HG02938 (cell line): ENCODE results near the gene KCNK5.

Experiments
- ATAC-seq: cut with Tn5 transposase; IDR thresholded peaks from one replicate; pipeline ENCODE4 v1.9.1; 2021; ENCODE audit warnings: mild to moderate bottlenecking, moderate library complexity; ENCODE audit not compliant: unreplicated experiment

Gene KCNK5

GRCh38 chr6:39199231-39199940 lies 29.9 kb downstream of the KCNK5 start:
- no peak for ATAC-seq

DNA sequence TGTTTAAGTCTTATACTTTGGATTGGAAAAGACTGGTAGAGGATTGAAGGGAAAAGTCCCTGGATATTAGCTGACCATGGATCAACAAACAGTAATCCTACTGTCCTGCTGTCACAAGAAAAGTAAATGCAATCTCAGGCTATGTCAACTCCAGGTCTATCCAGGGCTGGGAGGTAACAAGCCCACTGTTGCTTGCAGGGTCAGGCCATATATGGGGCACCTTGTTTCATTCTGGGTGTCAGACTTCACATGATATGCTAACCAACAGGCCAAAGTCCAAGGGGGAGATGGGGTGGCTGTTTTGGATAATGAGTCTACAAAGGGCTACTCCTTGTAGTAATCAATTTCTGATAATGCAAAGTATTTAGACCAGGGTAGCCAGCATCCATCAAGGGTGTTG lies 30.7 kb downstream of the KCNK5 start:
- no peak for ATAC-seq

- no peak for ATAC-seq
Measured at GRCh38 chr6:39197922-39198500, 31.3 kb downstream of the KCNK5 start.

- ATAC-seq = no peak
Measured at GRCh38 chr6:39197521-39197920, 31.8 kb downstream of the KCNK5 start.

DNA sequence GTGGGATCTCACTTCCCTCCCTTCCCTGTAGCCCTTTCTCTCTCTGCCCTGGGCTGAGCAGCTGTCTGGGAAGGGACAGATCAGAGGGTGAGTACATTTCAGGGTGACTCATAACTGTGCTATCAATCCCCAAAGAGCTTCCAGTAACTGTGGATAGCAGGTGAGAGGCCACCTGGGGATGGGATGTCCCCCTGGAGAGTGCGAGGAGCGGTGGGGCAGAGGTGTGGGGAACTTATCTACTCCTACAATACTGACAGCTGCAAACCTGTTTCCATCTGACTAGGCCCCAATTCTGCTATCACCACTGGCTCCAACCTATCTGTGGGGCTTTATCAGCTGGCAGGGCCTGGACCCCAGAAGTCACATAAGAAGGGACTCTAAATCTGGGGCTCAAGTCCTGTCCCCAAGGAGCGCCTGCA lies 32.6 kb downstream of the KCNK5 start:
- ATAC-seq = no peak

- ATAC-seq = no peak
Measured at GRCh38 chr6:39195792-39196385, 33.4 kb downstream of the KCNK5 start.

GRCh38 chr6:39194466-39194865 lies 34.8 kb downstream of the KCNK5 start:
- no peak for ATAC-seq

GRCh38 chr6:39193201-39193791 lies 36.0 kb downstream of the KCNK5 start:
- ATAC-seq = no peak

- ATAC-seq = no peak
Measured at GRCh38 chr6:39192736-39193135, 36.5 kb downstream of the KCNK5 start.

DNA sequence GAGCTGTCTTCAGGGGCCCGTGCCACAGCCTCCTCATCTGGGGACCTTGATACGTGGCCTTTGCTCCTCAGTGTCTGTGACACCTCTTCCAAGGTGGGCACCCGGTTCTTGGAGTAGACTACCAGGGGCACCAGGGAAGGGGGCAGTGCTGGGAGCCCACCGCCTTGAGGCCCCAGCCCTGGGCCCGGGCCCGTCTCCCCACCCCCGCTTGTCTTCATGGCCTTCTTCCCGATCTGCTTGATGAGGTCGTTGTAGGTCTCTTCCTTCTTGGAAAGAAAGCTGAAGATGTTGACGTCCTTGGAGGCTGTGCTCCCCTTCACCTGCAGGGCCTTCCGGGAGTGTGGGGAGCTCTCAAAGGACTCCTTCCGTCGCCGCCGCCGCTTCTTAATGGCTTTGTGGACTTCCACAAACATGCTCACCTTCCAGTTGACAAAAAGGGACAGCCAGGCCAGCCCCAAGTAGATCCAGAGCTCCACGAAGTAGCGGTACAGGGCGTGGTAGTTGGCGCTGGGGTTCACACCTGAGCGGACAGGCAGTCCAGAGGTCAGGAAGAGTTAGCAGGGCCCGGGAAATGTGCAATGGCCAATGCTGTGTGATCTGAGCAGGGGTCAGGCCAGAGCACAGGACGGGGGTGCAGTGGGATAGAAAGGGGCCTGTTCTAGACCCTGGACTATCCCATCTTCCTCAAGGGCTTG lies 37.9 kb downstream of the KCNK5 start:
- no peak for ATAC-seq

- no peak for ATAC-seq
Measured at GRCh38 chr6:39190545-39191235, 38.6 kb downstream of the KCNK5 start.

- no peak for ATAC-seq
Measured at GRCh38 chr6:39189915-39190544, 39.2 kb downstream of the KCNK5 start.

GRCh38 chr6:39189131-39189530 lies 40.1 kb downstream of the KCNK5 start:
- ATAC-seq = no peak

DNA sequence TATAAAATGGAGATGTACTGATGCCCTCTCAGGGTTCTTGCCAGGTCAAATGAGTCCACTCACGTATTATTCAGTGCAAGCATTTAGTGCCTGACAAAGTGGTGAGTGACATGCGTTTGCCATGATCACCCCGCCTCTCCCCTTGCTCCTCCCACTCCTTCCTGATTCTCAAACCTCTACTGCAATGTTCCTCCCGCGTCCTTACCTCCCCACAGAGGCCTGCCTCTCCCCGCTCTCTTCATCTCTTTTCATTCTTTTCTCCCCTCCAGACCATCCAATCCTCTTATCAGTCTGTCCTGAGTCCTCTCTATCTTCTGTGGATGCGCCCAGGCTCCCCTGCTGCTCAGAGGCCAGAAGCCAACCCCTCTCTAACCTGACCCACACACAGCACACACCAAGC lies 40.7 kb downstream of the KCNK5 start:
- ATAC-seq = no peak

DNA sequence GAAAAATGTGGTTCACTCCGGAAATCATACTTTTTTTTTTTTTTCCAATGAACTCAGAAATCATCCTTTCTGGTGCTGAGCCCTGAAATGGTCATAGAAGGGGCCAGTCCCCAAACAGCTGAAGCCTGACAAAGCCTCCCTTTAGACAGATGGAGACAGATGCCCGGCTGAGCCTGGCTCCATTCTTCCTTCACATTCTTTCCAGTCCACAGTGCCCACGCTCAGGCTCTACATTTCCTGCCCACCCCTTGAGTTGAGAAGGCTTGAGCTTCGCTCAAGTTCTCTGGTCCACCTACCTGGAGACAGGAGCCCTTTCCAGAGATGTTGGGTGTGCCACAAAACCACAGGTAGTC lies 41.2 kb downstream of the KCNK5 start:
- ATAC-seq = no peak

- no peak for ATAC-seq
Measured at GRCh38 chr6:39184906-39185580, 44.2 kb downstream of the KCNK5 start.

DNA sequence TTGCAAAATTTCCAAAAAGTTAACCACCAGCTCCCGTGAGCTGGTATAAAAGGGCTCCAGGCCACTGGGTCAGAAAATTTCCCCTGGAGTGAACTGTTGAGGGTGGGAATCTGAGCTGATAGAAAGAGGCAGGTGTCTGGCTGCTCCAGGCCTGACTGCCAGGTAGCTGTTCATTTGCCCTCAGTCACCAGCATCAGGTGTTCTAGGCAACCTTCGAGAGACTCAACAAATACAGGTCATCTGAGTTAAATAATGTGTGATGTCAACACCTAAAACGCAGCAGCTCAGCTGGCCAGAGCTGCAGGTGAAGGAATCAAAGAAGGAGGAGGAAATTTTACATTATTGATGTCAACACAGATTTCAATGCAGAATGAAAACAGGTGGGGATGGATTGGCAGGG lies 46.7 kb downstream of the KCNK5 start:
- ATAC-seq = no peak

DNA sequence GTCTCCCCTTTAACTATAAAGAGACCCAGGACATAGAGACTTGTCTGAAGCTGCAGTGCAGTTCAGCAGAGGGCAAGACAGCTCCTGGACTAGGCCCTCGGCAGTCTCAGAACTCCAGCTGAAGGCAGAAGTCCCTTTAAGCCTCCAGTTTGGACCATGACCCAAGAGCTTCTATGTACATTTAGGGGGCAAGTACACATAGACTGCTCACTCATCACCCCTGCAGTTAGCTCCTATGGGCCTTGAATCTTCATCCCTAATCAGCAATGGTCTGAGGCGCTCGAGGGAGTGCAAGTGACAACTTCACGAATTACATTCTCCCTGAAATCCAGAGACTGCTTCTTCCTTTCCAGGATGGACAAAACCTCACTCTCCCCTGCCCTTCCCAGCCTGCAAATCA lies 47.4 kb downstream of the KCNK5 start:
- ATAC-seq = no peak

GRCh38 chr6:39181333-39181732 lies 47.9 kb downstream of the KCNK5 start:
- no peak for ATAC-seq

GRCh38 chr6:39178804-39179203 lies 50.5 kb downstream of the KCNK5 start:
- no peak for ATAC-seq
